HG02943 (cell line): Measurements from ENCODE around the gene OR4C45.
"Not testable (repeated sequence)": the region's sequence is repeated elsewhere in the genome, so short reads cannot be mapped to it uniquely, and the experiment has no call there.

Experiments used
- ATAC-seq: cut with Tn5 transposase; IDR thresholded peaks from one replicate; pipeline ENCODE4 v1.9.1; 2021; ENCODE audit warnings: mild to moderate bottlenecking, low read depth, moderate library complexity; ENCODE audit not compliant: unreplicated experiment

OR4C45 gene

DNA sequence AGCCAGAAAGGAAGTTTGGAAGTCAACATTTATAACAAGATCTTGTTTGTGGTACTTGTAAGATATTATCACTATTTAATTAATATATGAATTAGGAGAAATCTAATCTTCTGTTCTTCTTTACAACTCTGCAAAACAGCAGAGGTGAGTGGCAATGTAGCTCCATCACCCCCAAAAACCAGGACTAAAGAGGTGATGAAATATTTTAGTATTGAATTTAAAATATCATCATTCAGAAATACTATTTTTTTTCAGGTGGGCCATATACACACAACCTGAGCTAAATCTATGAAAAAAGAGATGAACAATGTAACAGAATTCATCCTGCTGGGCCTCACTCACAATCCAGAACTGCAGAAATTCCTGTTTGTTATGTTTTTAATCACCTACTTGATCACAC, at the start of gene OR4C45:
Gene OR4C45, plus strand, starts transcription at position 301 of the 400 bp plus-strand sequence.
- ATAC-seq: no peak

DNA sequence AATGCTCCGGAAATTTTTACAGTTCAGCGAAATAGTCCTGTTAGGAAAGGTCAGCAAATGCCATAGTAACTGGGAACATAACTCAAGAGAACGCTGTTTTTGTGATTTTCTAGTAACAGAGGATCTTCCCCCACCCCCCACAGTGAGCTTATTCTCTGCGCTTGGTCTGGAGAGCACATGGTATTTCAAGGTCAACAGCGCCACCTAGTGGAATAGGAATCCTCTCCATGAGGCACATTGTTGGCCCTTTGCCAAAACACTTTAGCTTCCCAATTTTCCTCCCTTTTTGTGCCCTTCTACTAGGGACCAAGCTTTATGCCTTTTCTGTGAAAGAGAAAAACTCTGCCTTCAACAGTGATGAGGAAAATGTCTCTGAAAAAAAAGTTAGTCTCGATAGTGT, 37.1 kb upstream of the OR4C45 start:
- no peak for ATAC-seq

DNA sequence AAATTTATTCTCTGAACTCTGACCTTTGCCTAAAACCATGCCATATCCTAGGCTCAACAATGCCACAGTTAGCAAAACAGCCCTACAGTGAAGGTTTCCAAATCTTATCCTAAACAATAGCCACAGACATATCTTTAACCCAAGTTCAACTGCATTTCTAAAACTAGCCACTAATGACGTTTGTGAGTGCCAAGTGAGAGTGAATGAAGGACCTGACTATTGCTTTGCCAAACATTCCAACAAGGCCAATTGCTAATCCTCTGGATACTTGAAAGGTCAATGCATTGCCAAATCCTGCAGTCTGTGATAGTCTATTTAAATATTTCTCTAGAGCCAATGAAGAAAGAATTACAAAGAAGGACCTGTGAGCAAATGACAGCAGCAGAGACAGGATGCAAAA, 2.5 kb upstream of the OR4C45 start:
- no peak for ATAC-seq

DNA sequence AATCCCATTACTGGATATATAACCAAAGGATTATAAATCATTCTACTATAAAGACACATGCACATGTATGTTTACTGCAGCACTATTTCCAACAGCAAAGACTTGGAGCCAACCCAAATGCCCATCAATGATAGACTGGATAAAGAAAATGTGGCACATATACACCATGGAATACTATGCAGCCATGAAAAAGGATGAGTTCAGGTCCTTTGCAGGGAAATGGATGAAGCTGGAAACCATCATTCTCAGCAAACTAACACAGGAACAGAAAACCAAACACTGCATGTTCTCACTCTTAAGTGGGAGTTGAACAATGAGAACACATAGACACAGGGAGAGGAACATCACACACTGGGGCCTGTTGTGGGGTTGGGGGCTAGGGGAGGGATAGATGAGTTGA, 3.6 kb downstream of the OR4C45 start:
- not testable (repeated sequence) for ATAC-seq

DNA sequence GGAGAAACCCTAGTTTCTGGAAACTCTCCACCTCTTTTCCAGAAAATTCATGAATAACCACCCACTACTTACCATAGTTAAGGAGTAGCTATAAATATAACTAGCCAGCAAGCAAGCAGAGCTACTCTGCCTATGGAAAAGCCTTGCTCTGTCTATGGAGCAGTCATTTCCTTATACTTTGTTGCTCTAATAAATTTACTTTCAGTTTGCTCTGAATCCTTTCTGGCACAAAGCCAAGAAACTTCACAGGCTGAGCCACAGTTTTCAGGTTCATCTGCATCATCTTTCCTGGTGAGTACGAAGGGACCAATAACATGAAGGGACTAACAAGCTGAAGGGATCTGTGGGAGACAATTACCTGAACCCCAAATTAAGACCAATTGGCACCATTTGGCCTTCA, 4.6 kb downstream of the OR4C45 start:
- ATAC-seq: no peak

DNA sequence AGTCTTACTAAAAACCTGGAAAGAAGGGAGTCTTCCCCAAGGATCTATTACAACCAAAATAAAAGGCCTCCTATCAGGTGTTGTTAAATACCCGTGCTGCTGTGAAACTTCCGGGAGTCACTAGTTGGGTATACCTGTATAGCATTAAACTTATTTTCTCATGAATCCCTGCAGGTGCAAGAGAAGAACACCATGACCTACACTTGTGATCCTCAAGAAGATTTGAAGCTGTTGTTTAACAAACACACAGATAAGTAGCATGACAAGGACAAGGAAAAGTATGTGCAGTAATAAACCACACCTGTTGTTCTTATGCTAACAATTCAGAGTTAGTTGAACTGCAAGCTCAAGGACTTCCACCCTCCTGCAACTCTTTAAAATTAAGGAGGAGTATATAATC, 12.0 kb downstream of the OR4C45 start:
- ATAC-seq: no peak

DNA sequence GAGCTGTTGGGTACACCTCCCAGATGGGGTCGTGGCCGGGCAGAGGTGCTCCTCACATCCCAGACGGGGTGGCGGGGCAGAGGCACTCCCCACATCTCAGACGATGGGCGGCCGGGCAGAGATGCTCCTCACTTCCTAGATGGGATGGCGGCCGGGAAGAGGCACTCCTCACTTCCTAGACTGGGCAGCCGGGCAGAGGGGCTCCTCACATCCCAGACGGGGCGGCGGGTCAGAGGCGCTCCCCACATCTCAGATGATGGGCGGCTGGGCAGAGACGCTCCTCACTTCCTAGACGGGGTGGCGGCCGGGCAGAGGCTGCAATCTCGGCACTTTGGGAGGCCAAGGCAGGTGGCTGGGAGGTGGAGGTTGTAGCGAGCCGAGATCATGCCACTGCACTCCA, 30.4 kb downstream of the OR4C45 start:
- ATAC-seq: not testable (repeated sequence)

DNA sequence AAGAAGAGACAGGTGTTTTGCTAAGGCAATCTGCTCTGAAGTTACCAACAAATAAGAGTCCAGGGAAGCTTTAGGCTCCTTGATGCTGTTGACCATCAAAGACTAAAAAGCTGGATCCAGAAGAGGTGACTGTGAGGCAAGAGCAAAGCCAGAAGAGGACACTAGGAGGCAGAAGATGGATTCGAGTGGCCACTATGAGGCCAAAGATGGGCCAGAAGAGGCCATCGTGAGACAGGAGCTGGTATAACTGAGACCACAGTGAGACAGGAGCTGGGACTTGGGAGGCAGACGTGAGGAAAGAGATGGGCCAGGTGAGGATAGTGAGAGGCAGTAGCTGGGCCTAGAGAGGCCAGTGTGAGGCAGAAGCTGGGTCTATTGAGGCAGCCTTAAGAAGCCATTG, 37.7 kb downstream of the OR4C45 start:
- ATAC-seq: no peak

DNA sequence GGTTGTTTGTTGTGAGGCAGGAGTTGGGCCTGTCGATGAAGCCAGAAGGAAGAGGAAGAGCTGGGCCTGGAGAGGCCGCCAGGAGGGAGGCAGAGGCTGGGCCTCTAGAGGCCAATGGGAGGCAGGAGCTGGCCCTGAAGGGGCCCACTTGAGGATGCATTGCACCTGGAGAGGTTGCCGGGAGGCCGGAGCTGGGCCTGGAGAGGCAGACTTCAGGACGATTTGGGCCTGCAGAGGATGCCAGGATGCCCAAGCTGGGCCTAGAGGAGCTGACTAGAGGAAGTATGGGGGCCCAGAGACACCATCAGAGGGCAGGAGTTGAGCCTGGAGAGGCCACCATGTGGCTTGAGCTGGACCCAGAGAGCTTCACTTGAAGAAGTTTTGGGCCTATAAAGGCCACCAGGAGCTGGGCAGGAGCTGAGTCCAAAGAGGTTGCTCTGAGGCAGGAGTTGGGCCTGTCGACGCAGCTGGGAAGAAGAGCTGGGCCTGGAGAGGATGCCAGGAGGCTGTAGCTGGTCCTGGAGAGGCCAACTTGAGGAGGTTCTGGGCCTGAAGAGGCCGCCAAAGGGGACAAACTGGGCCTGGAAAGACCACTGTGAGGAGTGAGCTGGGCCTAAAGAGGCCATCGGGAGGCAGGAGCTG, 39.0 kb downstream of the OR4C45 start:
- ATAC-seq: no peak

DNA sequence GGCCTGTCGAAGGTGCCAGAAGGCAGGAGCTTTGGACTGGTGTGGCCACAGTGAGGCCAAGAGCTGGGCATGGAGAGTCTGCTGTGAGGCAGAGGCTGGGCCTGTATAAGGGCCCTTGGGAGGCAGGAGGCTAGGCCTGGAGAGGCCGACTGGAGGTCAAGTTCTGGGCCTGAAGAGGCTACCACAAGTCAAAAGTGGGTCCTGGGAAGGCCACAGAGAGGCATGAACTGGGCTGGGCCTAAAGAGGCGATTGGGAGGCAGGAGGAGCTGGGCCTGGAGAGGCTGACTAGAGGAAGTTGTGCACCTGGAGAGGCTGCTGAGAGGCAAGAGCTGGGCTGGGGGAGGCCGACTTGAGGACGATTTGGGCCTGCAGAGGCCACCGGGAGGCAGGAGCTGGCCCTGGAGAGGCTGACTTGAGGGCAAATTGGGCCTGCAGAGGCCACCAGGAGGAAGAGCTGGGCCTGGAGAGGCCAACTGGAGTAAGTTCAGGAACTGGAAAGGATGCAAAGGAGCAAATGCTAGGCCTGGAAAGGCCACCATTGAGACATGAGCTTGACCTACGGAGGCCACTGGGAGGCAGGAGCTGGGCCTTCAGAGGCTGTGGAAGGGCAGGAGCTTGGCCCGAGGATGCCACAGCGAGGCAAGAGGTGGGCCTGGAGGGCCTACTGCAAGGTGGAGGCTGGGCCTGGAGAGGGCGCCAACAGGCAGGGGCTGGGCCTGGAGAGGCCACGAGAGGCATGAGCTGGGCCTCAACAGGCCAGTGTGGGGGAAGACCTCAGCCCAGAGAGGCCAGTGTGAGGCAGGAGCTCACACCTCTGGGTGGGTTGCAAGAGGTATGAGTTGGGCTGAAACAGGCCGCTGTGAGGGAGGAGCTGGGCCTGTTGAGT, 39.8 kb downstream of the OR4C45 start:
- no peak for ATAC-seq

DNA sequence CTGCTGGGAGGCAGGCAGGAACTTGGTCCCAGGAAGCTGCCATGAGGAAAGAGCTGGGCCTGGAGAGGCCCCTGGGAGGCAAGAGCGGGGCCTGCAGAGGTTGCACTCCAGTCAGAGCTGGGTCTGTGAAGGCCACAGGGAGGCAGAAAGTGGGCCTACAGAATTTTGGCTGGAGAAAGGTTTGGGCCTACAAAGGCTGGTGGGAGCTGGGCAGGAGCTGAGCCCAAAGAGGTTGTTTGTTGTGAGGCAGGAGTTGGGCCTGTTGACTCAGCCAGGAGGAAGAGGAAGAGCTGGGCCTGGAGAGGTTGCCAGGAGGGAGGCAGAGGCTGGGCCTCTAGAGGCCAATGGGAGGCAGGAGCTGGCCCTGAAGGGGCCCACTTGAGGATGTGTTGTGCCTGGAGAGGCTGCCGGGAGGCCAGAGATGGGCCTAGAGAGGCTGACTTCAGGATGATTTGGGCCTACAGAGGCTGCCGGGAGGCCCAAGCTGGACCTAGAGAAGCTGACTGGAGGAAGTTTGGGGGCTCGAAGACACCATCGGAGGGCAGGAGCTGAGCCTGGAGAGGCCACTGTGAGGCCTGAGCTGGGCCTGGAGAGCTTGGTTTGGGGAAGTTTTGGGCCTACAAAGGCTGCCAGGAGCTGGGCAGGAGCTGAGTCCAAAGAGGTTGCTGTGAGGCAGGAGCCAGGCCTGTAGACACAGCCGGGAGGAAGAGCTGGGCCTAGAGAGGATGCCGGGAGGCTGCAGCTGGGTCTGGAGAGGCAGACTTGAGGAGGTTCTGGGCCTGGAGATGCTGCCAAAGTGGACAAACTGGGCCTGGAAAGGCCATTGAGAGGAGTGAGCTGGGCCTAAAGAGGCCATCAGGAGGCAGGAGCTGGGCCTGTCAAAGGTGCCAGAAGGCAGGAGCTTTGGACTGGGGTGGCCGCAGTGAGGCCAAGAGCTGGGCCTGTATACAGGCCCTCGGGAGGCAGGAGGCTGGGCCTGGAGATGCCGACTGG, 40.7 kb downstream of the OR4C45 start:
- ATAC-seq: no peak

DNA sequence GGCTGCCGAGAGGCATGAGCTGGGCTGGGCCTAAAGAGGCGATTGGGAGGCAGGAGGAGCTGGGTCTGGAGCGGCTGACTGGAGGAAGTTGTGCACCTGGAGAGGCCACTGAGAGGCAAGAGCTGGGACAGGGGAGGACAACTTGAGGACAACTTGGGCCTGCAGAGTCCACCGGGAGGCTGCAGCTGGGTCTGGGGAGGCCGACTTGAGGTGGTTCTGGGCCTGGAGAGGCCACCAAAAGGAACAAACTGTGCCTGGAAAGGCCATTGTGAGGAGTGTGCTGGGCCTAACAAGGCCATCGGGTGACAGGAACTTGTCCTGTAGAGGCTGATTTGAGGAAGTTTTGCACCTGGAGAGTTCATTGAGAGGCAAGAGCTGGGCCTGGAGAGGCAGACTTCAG, 41.5 kb downstream of the OR4C45 start:
- no peak for ATAC-seq

DNA sequence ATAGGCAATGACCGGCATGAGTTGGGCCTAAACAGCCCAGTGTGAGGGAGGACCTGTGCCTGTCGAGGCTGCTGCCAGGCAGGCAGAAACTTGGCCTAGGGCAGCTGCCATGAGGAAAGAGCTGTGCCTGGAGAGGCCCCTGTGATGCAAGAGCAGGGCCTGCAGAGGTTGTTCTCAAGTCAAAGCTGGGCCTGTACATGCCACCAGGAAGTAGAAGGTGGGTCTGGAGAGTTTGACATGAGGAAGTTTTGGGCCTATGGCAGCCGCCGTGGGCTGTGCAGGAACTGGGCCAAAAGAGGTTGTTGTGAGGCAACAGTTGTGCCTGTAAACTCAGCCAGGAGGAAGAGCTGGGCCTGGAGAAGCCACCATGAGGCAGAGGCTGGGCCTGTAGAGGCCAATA, 43.2 kb downstream of the OR4C45 start:
- ATAC-seq: no peak

DNA sequence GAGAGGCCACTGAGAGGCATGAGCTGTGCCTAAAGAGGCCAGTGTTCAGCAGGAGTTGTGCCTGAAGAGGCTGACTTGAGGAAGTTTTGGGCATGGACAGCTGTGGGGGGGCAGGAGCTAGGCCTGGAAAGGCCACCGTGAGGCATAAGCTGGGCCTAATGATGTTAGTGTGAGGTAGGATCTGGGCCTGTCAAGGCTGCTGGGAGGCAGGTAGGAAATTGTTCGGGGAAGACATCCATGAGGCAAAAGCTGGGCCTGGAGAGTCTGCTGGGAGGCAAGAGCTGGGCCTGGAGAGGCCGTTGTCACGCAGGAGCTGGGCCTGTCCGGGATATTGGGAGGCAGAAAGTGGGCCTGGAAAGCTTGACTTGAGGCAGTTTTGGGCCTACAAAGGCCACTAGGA, 44.9 kb downstream of the OR4C45 start:
- ATAC-seq: no peak

DNA sequence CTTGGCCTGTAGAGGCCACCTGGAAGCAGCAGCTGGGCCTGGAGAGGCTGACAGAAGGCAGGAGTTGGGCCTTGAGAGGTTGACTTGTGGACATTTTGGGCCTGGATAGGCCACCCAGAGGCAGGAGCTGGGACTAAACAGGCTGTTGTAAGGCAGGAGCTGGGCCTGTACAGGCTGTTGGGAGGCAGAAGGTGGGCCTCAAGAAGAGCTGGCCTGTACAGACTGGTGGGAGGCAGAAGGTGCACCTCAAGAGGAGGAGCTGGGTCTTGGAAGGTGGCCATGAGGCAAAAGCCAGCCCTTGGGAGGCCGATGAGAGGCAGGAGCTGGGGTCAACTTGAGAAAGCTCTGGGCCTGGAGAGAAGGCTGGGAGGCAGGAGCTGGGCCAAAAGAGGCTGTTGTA, 45.3 kb downstream of the OR4C45 start:
- ATAC-seq: no peak

DNA sequence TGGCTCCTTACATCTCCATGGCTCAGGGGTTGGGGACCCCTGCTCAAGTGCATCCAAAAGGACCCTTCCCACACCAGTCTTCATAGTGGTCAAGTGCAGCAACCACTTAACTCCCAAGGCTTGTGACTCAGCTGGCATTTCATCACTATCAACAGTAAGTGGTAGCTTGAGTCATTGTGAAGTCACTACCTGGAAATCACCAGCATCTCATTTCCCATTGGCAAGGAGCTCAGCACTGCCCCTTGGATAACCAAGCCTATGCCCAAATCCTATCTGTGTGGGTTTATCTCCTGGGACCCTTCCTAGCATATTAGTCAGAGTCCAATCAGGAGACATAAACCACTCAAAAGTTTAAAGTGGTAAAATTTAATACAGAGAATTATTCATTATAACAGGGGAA, 46.3 kb downstream of the OR4C45 start:
- not testable (repeated sequence) for ATAC-seq

DNA sequence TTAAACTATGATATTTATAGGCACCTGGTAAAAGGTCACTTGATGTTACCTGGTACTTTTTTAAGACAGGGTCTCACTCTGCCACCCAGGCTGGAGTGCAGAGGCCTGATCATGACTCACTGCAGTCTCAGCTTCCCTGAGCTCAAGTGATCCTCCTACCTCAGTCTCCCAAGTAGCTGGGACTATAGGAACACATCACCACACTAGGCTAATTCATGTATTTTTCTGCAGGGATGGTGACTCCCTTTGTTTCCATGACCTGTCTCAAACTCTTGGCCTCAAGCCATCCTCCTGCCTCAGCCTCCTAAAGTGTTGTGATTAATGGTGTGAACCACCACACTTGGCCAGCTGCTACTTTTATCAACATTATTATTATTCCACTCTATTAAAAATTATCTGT, 47.6 kb downstream of the OR4C45 start:
- ATAC-seq: no peak
